ENCODE data around the gene CACFD1. TPM values are rescaled to one million over a fixed set of nuclear protein-coding genes. Genes with fewer than 3 reads are reported as not detected.

CACFD1 gene
- polyA plus RNA-seq, 1 donor = 27.3 TPM

- H3K4me1 ChIP-seq (ENCODE audit: control insufficient read depth, insufficient read depth, low read length) = peaks cover 22% of the 10 kb centered on the region
- H3K9me3 ChIP-seq (ENCODE audit: control insufficient read depth, low read depth, low read length) = no peaks in the 10 kb centered on the region
- no peak overlapping the region for H3K27ac ChIP-seq (ENCODE audit: low read length)
- no peak for DNase-seq
- no CpG with 5 or more reads among the region's 24 CpGs for WGBS (ENCODE audit: insufficient coverage, low lambda C conversion rate)
- no peak overlapping the region for H3K4me3 ChIP-seq (ENCODE audit: low read length)
- H3K27me3 ChIP-seq (ENCODE audit: control insufficient read depth, insufficient read depth, low read length) = no peaks in the 10 kb centered on the region
- peaks cover 34% of the 10 kb centered on the region for H3K36me3 ChIP-seq (ENCODE audit: control insufficient read depth, insufficient read depth, low read length)
Observed at GRCh38 chr9:133463864-133464615, 4.3 kb downstream of the CACFD1 start.

GRCh38 chr9:133464638-133465037, 4.9 kb downstream of the CACFD1 start:
- no peaks in the 10 kb centered on the region for H3K9me3 ChIP-seq (ENCODE audit: control insufficient read depth, low read depth, low read length)
- H3K36me3 ChIP-seq (ENCODE audit: control insufficient read depth, insufficient read depth, low read length) = peaks cover 40% of the 10 kb centered on the region
- H3K4me1 ChIP-seq (ENCODE audit: control insufficient read depth, insufficient read depth, low read length) = peaks cover 19% of the 10 kb centered on the region
- H3K27me3 ChIP-seq (ENCODE audit: control insufficient read depth, insufficient read depth, low read length) = no peaks in the 10 kb centered on the region
- H3K4me3 ChIP-seq (ENCODE audit: low read length) = no peak overlapping the region
- no CpG with 5 or more reads among the region's 10 CpGs for WGBS (ENCODE audit: insufficient coverage, low lambda C conversion rate)
- DNase-seq = no peak
- H3K27ac ChIP-seq (ENCODE audit: low read length) = no peak overlapping the region

- WGBS (ENCODE audit: insufficient coverage, low lambda C conversion rate) = 100% methylated on average over 1 of the region's 6 CpGs
Observed at GRCh38 chr9:133465984-133466383, 6.2 kb downstream of the CACFD1 start.

DNA sequence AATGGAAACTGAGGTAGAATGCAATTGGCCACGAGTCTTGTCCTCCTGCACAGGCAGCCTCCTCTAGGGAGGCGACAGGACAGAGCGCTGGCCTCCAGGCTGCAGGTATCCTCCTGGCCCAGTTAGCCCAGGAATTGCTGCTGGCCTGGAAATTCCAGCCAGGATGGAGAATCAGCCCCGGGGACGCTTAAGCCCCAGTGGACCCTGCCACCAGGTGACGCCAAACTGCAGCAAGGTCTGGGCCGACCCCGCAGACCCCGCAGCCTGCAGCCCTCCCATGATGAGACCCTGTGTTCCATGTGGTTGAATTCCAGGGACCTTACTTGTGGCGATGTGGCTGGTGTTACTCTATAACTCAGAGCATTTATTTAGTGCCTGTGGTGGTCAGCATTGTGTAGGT, 7.3 kb downstream of the CACFD1 start:
- peaks cover 5% of the 10 kb centered on the region for H3K4me1 ChIP-seq (ENCODE audit: control insufficient read depth, insufficient read depth, low read length)
- H3K27me3 ChIP-seq (ENCODE audit: control insufficient read depth, insufficient read depth, low read length) = no peaks in the 10 kb centered on the region
- WGBS (ENCODE audit: insufficient coverage, low lambda C conversion rate) = no CpG with 5 or more reads among the region's 10 CpGs
- peaks cover 42% of the 10 kb centered on the region for H3K36me3 ChIP-seq (ENCODE audit: control insufficient read depth, insufficient read depth, low read length)
- no peak overlapping the region for H3K27ac ChIP-seq (ENCODE audit: low read length)
- peaks cover under 1% of the 10 kb centered on the region for H3K9me3 ChIP-seq (ENCODE audit: control insufficient read depth, low read depth, low read length)
- DNase-seq = no peak
- H3K4me3 ChIP-seq (ENCODE audit: low read length) = no peak overlapping the region

More at GRCh38 chr9:133465984-133466383, 6.2 kb downstream of the CACFD1 start:
- Histone ChIP-seq H3K36me3 (ENCODE audit: control insufficient read depth, insufficient read depth, low read length) (peaks cover 42% of the 10 kb centered on the region), H3K4me1 (ENCODE audit: control insufficient read depth, insufficient read depth, low read length) (peaks cover 15% of the 10 kb centered on the region), H3K9me3 (ENCODE audit: control insufficient read depth, low read depth, low read length) (no peaks in the 10 kb centered on the region), H3K27ac (ENCODE audit: low read length) (no peak overlapping the region), H3K27me3 (ENCODE audit: control insufficient read depth, insufficient read depth, low read length) (no peaks in the 10 kb centered on the region), H3K4me3 (ENCODE audit: low read length) (no peak overlapping the region)
- DNase-seq = no peak

DNA sequence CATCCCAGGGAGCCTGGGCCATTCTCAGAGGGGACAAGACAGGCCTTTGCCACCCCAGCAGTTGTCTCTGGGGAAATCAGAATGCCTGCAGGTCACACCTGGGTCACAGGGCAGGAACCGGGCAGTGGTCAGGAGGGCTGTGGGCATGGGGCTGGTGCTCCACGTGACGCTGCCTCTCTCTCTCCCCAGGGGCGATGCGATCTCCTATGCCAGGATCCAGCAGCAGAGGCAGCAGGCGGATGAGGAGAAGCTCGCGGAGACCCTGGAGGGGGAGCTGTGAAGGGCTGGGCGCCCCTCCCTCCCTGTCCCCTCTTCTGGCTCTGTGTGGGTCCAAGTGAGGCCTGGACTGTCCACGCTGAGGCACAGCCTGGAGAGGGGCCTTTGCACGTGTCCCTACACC, 8.6 kb downstream of the CACFD1 start:
- no CpG with 5 or more reads among the region's 11 CpGs for WGBS (ENCODE audit: insufficient coverage, low lambda C conversion rate)
- DNase-seq = no peak
- no peak overlapping the region for H3K4me3 ChIP-seq (ENCODE audit: low read length)
- H3K9me3 ChIP-seq (ENCODE audit: control insufficient read depth, low read depth, low read length) = peaks cover 3% of the 10 kb centered on the region
- peaks cover 41% of the 10 kb centered on the region for H3K36me3 ChIP-seq (ENCODE audit: control insufficient read depth, insufficient read depth, low read length)
- no peaks in the 10 kb centered on the region for H3K4me1 ChIP-seq (ENCODE audit: control insufficient read depth, insufficient read depth, low read length)
- no peaks in the 10 kb centered on the region for H3K27me3 ChIP-seq (ENCODE audit: control insufficient read depth, insufficient read depth, low read length)
- H3K27ac ChIP-seq (ENCODE audit: low read length) = no peak overlapping the region

GRCh38 chr9:133468777-133469421, 9.1 kb downstream of the CACFD1 start:
- Histone ChIP-seq H3K4me1 (ENCODE audit: control insufficient read depth, insufficient read depth, low read length) (no peaks in the 10 kb centered on the region), H3K36me3 (ENCODE audit: control insufficient read depth, insufficient read depth, low read length) (peaks cover 37% of the 10 kb centered on the region)
- WGBS (ENCODE audit: insufficient coverage, low lambda C conversion rate) = no CpG with 5 or more reads among the region's 6 CpGs

GRCh38 chr9:133470427-133470924, 10.7 kb downstream of the CACFD1 start:
- peaks cover 23% of the 10 kb centered on the region for H3K36me3 ChIP-seq (ENCODE audit: control insufficient read depth, insufficient read depth, low read length)
- no peak overlapping the region for H3K27ac ChIP-seq (ENCODE audit: low read length)
- H3K9me3 ChIP-seq (ENCODE audit: control insufficient read depth, low read depth, low read length) = peaks cover 3% of the 10 kb centered on the region
- H3K4me1 ChIP-seq (ENCODE audit: control insufficient read depth, insufficient read depth, low read length) = no peaks in the 10 kb centered on the region
- no CpG with 5 or more reads among the region's 16 CpGs for WGBS (ENCODE audit: insufficient coverage, low lambda C conversion rate)
- no peaks in the 10 kb centered on the region for H3K27me3 ChIP-seq (ENCODE audit: control insufficient read depth, insufficient read depth, low read length)
- no peak for DNase-seq
- no peak overlapping the region for H3K4me3 ChIP-seq (ENCODE audit: low read length)

More at GRCh38 chr9:133468777-133469421, 9.1 kb downstream of the CACFD1 start:
- no peak for DNase-seq
- Histone ChIP-seq H3K27ac (ENCODE audit: low read length) (no peak overlapping the region), H3K27me3 (ENCODE audit: control insufficient read depth, insufficient read depth, low read length) (no peaks in the 10 kb centered on the region), H3K9me3 (ENCODE audit: control insufficient read depth, low read depth, low read length) (peaks cover 3% of the 10 kb centered on the region), H3K4me3 (ENCODE audit: low read length) (no peak overlapping the region)

DNA sequence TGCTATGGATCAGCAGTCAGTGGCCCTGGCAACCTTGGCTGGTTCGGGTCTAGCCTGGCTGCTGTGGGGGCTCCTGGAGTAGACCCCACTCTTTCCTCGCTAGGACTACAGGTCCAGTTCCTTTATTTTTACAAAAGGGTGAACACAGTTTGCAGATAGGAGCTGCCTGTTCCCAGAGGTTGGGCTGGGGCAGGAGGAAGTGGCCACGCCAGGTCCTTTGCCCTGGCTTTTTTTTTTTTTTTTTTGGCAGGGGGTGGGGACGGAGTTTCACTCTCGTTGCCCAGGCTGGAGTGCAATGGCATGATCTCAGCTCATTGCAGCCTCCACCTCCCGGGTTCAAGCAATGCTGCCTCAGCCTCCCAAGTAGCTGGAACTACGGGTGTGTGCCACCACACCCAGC, 11.2 kb downstream of the CACFD1 start:
- no peak for DNase-seq
- Histone ChIP-seq H3K9me3 (ENCODE audit: control insufficient read depth, low read depth, low read length) (peaks cover 3% of the 10 kb centered on the region), H3K27ac (ENCODE audit: low read length) (no peak overlapping the region), H3K4me3 (ENCODE audit: low read length) (no peak overlapping the region), H3K4me1 (ENCODE audit: control insufficient read depth, insufficient read depth, low read length) (no peaks in the 10 kb centered on the region), H3K27me3 (ENCODE audit: control insufficient read depth, insufficient read depth, low read length) (no peaks in the 10 kb centered on the region), H3K36me3 (ENCODE audit: control insufficient read depth, insufficient read depth, low read length) (peaks cover 19% of the 10 kb centered on the region)
- no CpG with 5 or more reads among the region's 7 CpGs for WGBS (ENCODE audit: insufficient coverage, low lambda C conversion rate)

- no peak overlapping the region for H3K4me3 ChIP-seq (ENCODE audit: low read length)
- H3K36me3 ChIP-seq (ENCODE audit: control insufficient read depth, insufficient read depth, low read length) = peaks cover 18% of the 10 kb centered on the region
- H3K9me3 ChIP-seq (ENCODE audit: control insufficient read depth, low read depth, low read length) = peaks cover 3% of the 10 kb centered on the region
- no peaks in the 10 kb centered on the region for H3K4me1 ChIP-seq (ENCODE audit: control insufficient read depth, insufficient read depth, low read length)
- H3K27me3 ChIP-seq (ENCODE audit: control insufficient read depth, insufficient read depth, low read length) = no peaks in the 10 kb centered on the region
- no peak overlapping the region for H3K27ac ChIP-seq (ENCODE audit: low read length)
- no peak for DNase-seq
- WGBS (ENCODE audit: insufficient coverage, low lambda C conversion rate) = no CpG with 5 or more reads among the region's 27 CpGs
Observed at GRCh38 chr9:133471551-133472276, 11.9 kb downstream of the CACFD1 start.

- DNase-seq = no peak
- Histone ChIP-seq H3K27me3 (ENCODE audit: control insufficient read depth, insufficient read depth, low read length) (no peaks in the 10 kb centered on the region), H3K4me3 (ENCODE audit: low read length) (no peak overlapping the region), H3K36me3 (ENCODE audit: control insufficient read depth, insufficient read depth, low read length) (peaks cover 18% of the 10 kb centered on the region), H3K4me1 (ENCODE audit: control insufficient read depth, insufficient read depth, low read length) (no peaks in the 10 kb centered on the region), H3K27ac (ENCODE audit: low read length) (no peak overlapping the region), H3K9me3 (ENCODE audit: control insufficient read depth, low read depth, low read length) (peaks cover 3% of the 10 kb centered on the region)
- WGBS (ENCODE audit: insufficient coverage, low lambda C conversion rate) = no CpG with 5 or more reads among the region's 11 CpGs
Observed at GRCh38 chr9:133472277-133472645, 12.5 kb downstream of the CACFD1 start.

All from large intestine (tissue), 3 donors.